ENCODE data around the gene ZNF888.

ZNF888 gene

GRCh38 chr19:52922841-52923777 lies at the start of gene ZNF888:
Gene ZNF888 (minus strand): TSS chr19:52923428. CDS start chr19:52917873, 5,555 bp downstream.
- TF ChIP-seq CTCF (IDR thresholded peaks at IDR 0.05; ENCODE audit: low read depth, low read length) = no peak
- peak within 1 kb of the TSS; percentile 90 for H3K4me3 ChIP-seq (ENCODE audit: low read depth, low read length)
- DNase-seq = peak; percentile 85
- H3K27ac ChIP-seq = peak within 1 kb of the TSS; percentile 83
- peaks cover 25% of the 10 kb centered on the region for H3K36me3 ChIP-seq
- no peaks in the 10 kb centered on the region for H3K9me3 ChIP-seq (ENCODE audit: severe bottlenecking)
- no peaks in the 10 kb centered on the region for H3K27me3 ChIP-seq (ENCODE audit: insufficient read depth, low read depth, severe bottlenecking)

GRCh38 chr19:52967772-52968171 lies 44.5 kb upstream of the ZNF888 start:
- no peak overlapping the region for H3K27ac ChIP-seq
- no peak for DNase-seq
- no peak for TF ChIP-seq CTCF (IDR thresholded peaks at IDR 0.05; ENCODE audit: low read depth, low read length)
- peaks cover 55% of the 10 kb centered on the region for H3K36me3 ChIP-seq
- H3K9me3 ChIP-seq (ENCODE audit: severe bottlenecking) = peaks cover 16% of the 10 kb centered on the region
- no peaks in the 10 kb centered on the region for H3K27me3 ChIP-seq (ENCODE audit: insufficient read depth, low read depth, severe bottlenecking)
- no peak overlapping the region for H3K4me3 ChIP-seq (ENCODE audit: low read depth, low read length)

GRCh38 chr19:52963247-52963618 lies 40.0 kb upstream of the ZNF888 start:
- H3K27me3 ChIP-seq (ENCODE audit: insufficient read depth, low read depth, severe bottlenecking) = no peaks in the 10 kb centered on the region
- peaks cover 24% of the 10 kb centered on the region for H3K36me3 ChIP-seq
- DNase-seq = peak; percentile 48
- peak overlapping the region; percentile 84 for H3K27ac ChIP-seq
- no peak for TF ChIP-seq CTCF (IDR thresholded peaks at IDR 0.05; ENCODE audit: low read depth, low read length)
- H3K9me3 ChIP-seq (ENCODE audit: severe bottlenecking) = peaks cover 12% of the 10 kb centered on the region
- peak overlapping the region; percentile 95 for H3K4me3 ChIP-seq (ENCODE audit: low read depth, low read length)

GRCh38 chr19:52962394-52963246 lies 39.4 kb upstream of the ZNF888 start, which contains the start of gene ZNF816:
Gene ZNF816 (minus strand): TSS chr19:52962881. CDS start chr19:52956089, 6,792 bp downstream.
- Histone ChIP-seq H3K4me3 (ENCODE audit: low read depth, low read length) (peak within 1 kb of the TSS; percentile 95), H3K27ac (peak within 1 kb of the TSS; percentile 84), H3K27me3 (ENCODE audit: insufficient read depth, low read depth, severe bottlenecking) (no peaks in the 10 kb centered on the region), H3K36me3 (peaks cover 21% of the 10 kb centered on the region), H3K9me3 (ENCODE audit: severe bottlenecking) (peaks cover 7% of the 10 kb centered on the region)
- DNase-seq = peak; percentile 99
- TF ChIP-seq CTCF (IDR thresholded peaks at IDR 0.05; ENCODE audit: low read depth, low read length) = no peak

DNA sequence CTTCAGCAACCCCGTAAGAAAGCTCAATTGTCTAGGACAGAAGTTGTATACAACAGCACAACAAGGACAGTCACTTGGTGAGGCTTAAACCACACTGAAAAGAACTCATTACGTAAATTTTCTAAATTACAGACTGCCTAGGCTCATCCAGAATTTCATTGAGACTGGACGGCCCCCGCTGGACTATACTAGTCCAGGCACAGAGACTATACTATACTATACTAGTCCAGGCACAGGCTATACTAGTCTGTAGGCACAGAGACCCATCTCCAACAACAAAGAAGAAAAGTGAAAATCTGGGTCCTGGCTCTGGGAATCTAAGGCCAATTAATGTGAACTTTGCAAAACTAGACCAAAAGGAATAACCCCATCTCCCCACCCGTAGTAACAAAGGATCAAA lies 38.8 kb upstream of the ZNF888 start:
- DNase-seq = no peak
- Histone ChIP-seq H3K27ac (peak overlapping the region; percentile 62), H3K4me3 (ENCODE audit: low read depth, low read length) (peak overlapping the region; percentile 95), H3K36me3 (peaks cover 21% of the 10 kb centered on the region), H3K27me3 (ENCODE audit: insufficient read depth, low read depth, severe bottlenecking) (no peaks in the 10 kb centered on the region), H3K9me3 (ENCODE audit: severe bottlenecking) (peaks cover under 1% of the 10 kb centered on the region)
- no peak for TF ChIP-seq CTCF (IDR thresholded peaks at IDR 0.05; ENCODE audit: low read depth, low read length)

Measured in WERI-Rb-1 (cell line).